H9 (cell line): ENCODE data around the gene KIF2C. TPM values are rescaled to one million over a fixed set of nuclear protein-coding genes. Genes with fewer than 3 reads are reported as not detected.

Source experiments
- DNase-seq: peaks from one replicate; pipeline ENCODE4 v3.0.0-alpha.2; 2017
- H2AFZ ChIP-seq: one replicate; pipeline ENCODE4 v1.6.1; 2013; ENCODE audit warnings: mild to moderate bottlenecking, low read length, control low read depth, moderate library complexity
- H2AK5ac ChIP-seq: 2 replicates; pipeline ENCODE4 v1.6.1; 2013; ENCODE audit warnings: low read length, control low read depth, mixed read lengths; ENCODE audit not compliant: insufficient read length
- H2BK120ac ChIP-seq: one replicate; pipeline ENCODE4 v1.6.1; 2013; ENCODE audit warnings: low read depth, mild to moderate bottlenecking, low read length, control low read depth, inconsistent platforms; ENCODE audit not compliant: poor library complexity, severe bottlenecking
- H2BK12ac ChIP-seq: 2 replicates; pipeline ENCODE4 v1.6.1; 2013; ENCODE audit warnings: low read length, control low read depth, mixed read lengths, low read depth; ENCODE audit not compliant: insufficient read length
- H2BK15ac ChIP-seq: 2 replicates; pipeline ENCODE4 v1.6.1; 2013; ENCODE audit warnings: low read depth, low read length, control low read depth
- H2BK20ac ChIP-seq: one replicate; pipeline ENCODE4 v1.6.1; 2013; ENCODE audit warnings: low read depth, mild to moderate bottlenecking, low read length, control low read depth, inconsistent platforms; ENCODE audit not compliant: poor library complexity, severe bottlenecking
- H2BK5ac ChIP-seq: 2 replicates; pipeline ENCODE4 v1.6.1; 2013; ENCODE audit warnings: low read length, control low read depth, mixed read lengths; ENCODE audit not compliant: insufficient read length
- H3K14ac ChIP-seq: 2 replicates; pipeline ENCODE4 v1.6.1; 2013; ENCODE audit warnings: low read length, control low read depth; ENCODE audit not compliant: insufficient read depth
- H3K18ac ChIP-seq: 2 replicates; pipeline ENCODE4 v1.6.1; 2013; ENCODE audit warnings: low read depth, mild to moderate bottlenecking, mixed read lengths, low read length, control low read depth; ENCODE audit not compliant: insufficient read length
- H3K23ac ChIP-seq: 2 replicates; pipeline ENCODE4 v1.6.1; 2013; ENCODE audit warnings: low read length, control low read depth, mixed read lengths, low read depth; ENCODE audit not compliant: insufficient read length
- H3K23me2 ChIP-seq: 2 replicates; pipeline ENCODE4 v1.6.1; 2013; ENCODE audit warnings: low read depth, mild to moderate bottlenecking, mixed read lengths, low read length, control low read depth; ENCODE audit not compliant: insufficient read length, poor library complexity, severe bottlenecking
- H3K27ac ChIP-seq: 2 replicates; pipeline ENCODE4 v1.5.1; 2013; ENCODE audit warnings: low read length, control low read depth, mixed read lengths, low read depth; ENCODE audit not compliant: insufficient read length
- H3K27me3 ChIP-seq: 2 replicates; pipeline ENCODE4 v1.6.1; 2013; ENCODE audit warnings: low read length, control low read depth, inconsistent platforms; ENCODE audit not compliant: insufficient read depth
- H3K4ac ChIP-seq: 2 replicates; pipeline ENCODE4 v1.6.1; 2013; ENCODE audit warnings: low read depth, mild to moderate bottlenecking, control low read depth, inconsistent platforms, low read length, moderate library complexity
- H3K4me1 ChIP-seq: 2 replicates; pipeline ENCODE4 v1.6.1; 2013; ENCODE audit warnings: low read length, control low read depth, inconsistent platforms; ENCODE audit not compliant: insufficient read depth
- H3K4me2 ChIP-seq: 2 replicates; pipeline ENCODE4 v1.6.1; 2013; ENCODE audit warnings: low read length, control low read depth, mixed read lengths; ENCODE audit not compliant: insufficient read length, insufficient read depth
- H3K56ac ChIP-seq: 2 replicates; pipeline ENCODE4 v1.6.1; 2013; ENCODE audit warnings: low read depth, mild to moderate bottlenecking, mixed read lengths, low read length, control low read depth; ENCODE audit not compliant: insufficient read length
- H3K79me1 ChIP-seq: 2 replicates; pipeline ENCODE4 v1.6.1; 2013; ENCODE audit warnings: low read depth, mild to moderate bottlenecking, moderate library complexity, low read length, control low read depth, inconsistent platforms; ENCODE audit not compliant: insufficient read depth, poor library complexity, severe bottlenecking
- H3K79me2 ChIP-seq: 2 replicates; pipeline ENCODE4 v1.6.1; 2013; ENCODE audit warnings: low read length, control low read depth, inconsistent platforms; ENCODE audit not compliant: insufficient read depth
- H3K9ac ChIP-seq: 2 replicates; pipeline ENCODE4 v1.6.1; 2013; ENCODE audit warnings: low read length, control low read depth, mixed read lengths; ENCODE audit not compliant: insufficient read length; ENCODE audit errors: extremely low read depth
- H3K9me3 ChIP-seq: one replicate; pipeline ENCODE4 v1.6.1; 2013; ENCODE audit warnings: low read depth, low read length, inconsistent platforms; ENCODE audit not compliant: control insufficient read depth
- H3T11ph ChIP-seq: one replicate; pipeline ENCODE4 v1.6.1; 2013; ENCODE audit warnings: mild to moderate bottlenecking, low read length, control low read depth, inconsistent platforms
- H4K20me1 ChIP-seq: one replicate; pipeline ENCODE4 v1.6.1; 2013; ENCODE audit not compliant: control insufficient read depth, insufficient read length, insufficient read depth
- H4K5ac ChIP-seq: 2 replicates; pipeline ENCODE4 v1.6.1; 2013; ENCODE audit warnings: low read depth, mild to moderate bottlenecking, mixed read lengths, low read length, control low read depth; ENCODE audit not compliant: insufficient read length
- H4K8ac ChIP-seq: replicated peaks from 2 replicates; pipeline ENCODE4 v1.6.1; 2013; ENCODE audit warnings: low read length, control low read depth, mixed read lengths, low read depth; ENCODE audit not compliant: insufficient read length
- H4K91ac ChIP-seq: 2 replicates; pipeline ENCODE4 v1.6.1; 2013; ENCODE audit warnings: low read depth, mild to moderate bottlenecking, moderate library complexity, mixed read lengths, low read length, control low read depth; ENCODE audit not compliant: insufficient read length
- H3K27ac Mint-ChIP-seq, 3 experiments: 2 replicates in 2 of 3; 3 replicates in 1 of 3; pipeline ENCODE4 v1.8.0; 2020 to 2021; ENCODE audit warnings: mixed read lengths in 3 of 3, mild to moderate bottlenecking in 1 of 3, moderate library complexity in 1 of 3
- H3K27me3 Mint-ChIP-seq: 2 replicates; pipeline ENCODE4 v1.8.0; 2021; ENCODE audit warnings: low read depth, mild to moderate bottlenecking, moderate library complexity, mixed read lengths
- H3K36me3 Mint-ChIP-seq, 3 experiments: 2 replicates in 2 of 3; 3 replicates in 1 of 3; pipeline ENCODE4 v1.8.0; 2020 to 2021; ENCODE audit warnings: low read depth in 3 of 3, mixed read lengths in 3 of 3; ENCODE audit not compliant: insufficient read depth in 1 of 3
- H3K4me1 Mint-ChIP-seq, 2 experiments: 2 replicates each; pipeline ENCODE4 v1.8.0; 2020; ENCODE audit warnings: mixed read lengths in 2 of 2
- H3K4me3 Mint-ChIP-seq, 2 experiments: 2 replicates in 1 of 2; 3 replicates in 1 of 2; pipeline ENCODE4 v1.8.0; 2020 to 2021; ENCODE audit warnings: mild to moderate bottlenecking in 2 of 2, mixed read lengths in 2 of 2, moderate library complexity in 1 of 2
- H3K9me3 Mint-ChIP-seq, 2 experiments: 2 replicates in 1 of 2; 3 replicates in 1 of 2; pipeline ENCODE4 v1.8.0; 2020; ENCODE audit warnings: mild to moderate bottlenecking in 2 of 2, mixed read lengths in 2 of 2, moderate library complexity in 1 of 2
- CTCF ChIP-seq: fragments of 200-600 bp; sonication (generic); conservative IDR thresholded peaks from 3 replicates; pipeline ENCODE4 v1.8.0; 2021; ENCODE audit warnings: antibody characterized with exemption, mild to moderate bottlenecking
- WGBS: extraction: QIAGEN DNeasy Blood & Tissue Kit; methylation state at CpG from one replicate; pipeline ENCODE4 v1.1.7; 2013; ENCODE audit warnings: missing lambda C conversion rate, low lambda C conversion rate, mixed read lengths; ENCODE audit not compliant: insufficient read length; ENCODE audit errors: extremely low coverage; 5-methylcytosine and 5-hydroxymethylcytosine counted together
- total RNA-seq: library from RNA; stranded (reverse); gene quantifications from 2 replicates; pipeline ENCODE4 v1.2.1, GENCODE V29; 2021

KIF2C gene
- total RNA-seq, 1 experiment from 2014 or later: 73.1 TPM

GRCh38 chr1:44817307-44817706 is 77.7 kb downstream of the KIF2C start:
- Histone ChIP-seq H2BK12ac (no peak overlapping the region), H2BK5ac (no peak overlapping the region), H3K9me3 (no peaks in the 10 kb centered on the region), H2AFZ (no peak overlapping the region), H3K79me2 (no peaks in the 10 kb centered on the region), H3K9ac (no peak overlapping the region), H3K27ac (no peak overlapping the region), H3K4me2 (no peak overlapping the region), H3K56ac (no peak overlapping the region), H3K23me2 (peaks cover 12% of the 10 kb centered on the region), H4K91ac (no peak overlapping the region), H4K8ac (no peak overlapping the region), H3K14ac (no peak overlapping the region), H2BK120ac (no peak overlapping the region), H4K20me1 (no peaks in the 10 kb centered on the region), H3K4me1 (no peaks in the 10 kb centered on the region; the same call in 1 of the 2 replicates), H3K4ac (no peak overlapping the region), H2BK15ac (no peak overlapping the region), H4K5ac (no peak overlapping the region), H2AK5ac (no peak overlapping the region), H2BK20ac (no peak overlapping the region), H3T11ph (no peak overlapping the region), H3K23ac (no peak overlapping the region), H3K79me1 (no peaks in the 10 kb centered on the region), H3K27me3 (no peaks in the 10 kb centered on the region), H3K18ac (no peak overlapping the region)
- Mint-ChIP-seq H3K27me3 (no peaks in the 10 kb centered on the region), H3K4me3 (no peak overlapping the region), H3K27ac (no peak overlapping the region; a peak in 1 of 7 replicates), H3K4me1 (peaks cover 24 to 38% of the 10 kb centered on the region in 2 experiments), H3K9me3 (no peaks in the 10 kb centered on the region; a peak in 1 of 5 replicates), H3K36me3 (peaks cover 0 to 5% (median 2%) of the 10 kb centered on the region in 3 experiments; a peak in 2 of 7 replicates)
- no peak for DNase-seq
- WGBS: no CpG with 5 or more reads among the region's 2 CpGs
- TF ChIP-seq CTCF: no peak

Other genes starting within 250 kb of the KIF2C start
- 6.2 and 7.2 TPM in 2 replicates for gene TMEM53, start 65.4 kb upstream of the KIF2C start, total RNA-seq
- gene ARMH1, start 65.1 kb upstream of the KIF2C start, total RNA-seq: 0.68 and 1.0 TPM in 2 replicates
- gene RNU5D-1, start 8.7 kb upstream of the KIF2C start, total RNA-seq: not detected in 2 replicates
- gene RPS8, start 35.7 kb downstream of the KIF2C start, total RNA-seq: 2,591 and 2,595 TPM in 2 replicates
- 1.1 and 1.3 TPM in 2 replicates for gene BEST4, start 48.3 kb downstream of the KIF2C start, total RNA-seq
- gene PLK3, start 60.5 kb downstream of the KIF2C start, total RNA-seq: 14.7 and 15.9 TPM in 2 replicates
- not detected in 2 replicates for gene DYNLT4, start 67.5 kb downstream of the KIF2C start, total RNA-seq
- 1.4 and 1.9 TPM in 2 replicates for gene BTBD19, start 68.7 kb downstream of the KIF2C start, total RNA-seq
- gene PTCH2, start 103.4 kb downstream of the KIF2C start, total RNA-seq: 0.79 and 0.83 TPM in 2 replicates
- gene EIF2B3, start 246.8 kb downstream of the KIF2C start, total RNA-seq: 34.9 and 35.4 TPM in 2 replicates